ENCODE measurements around the gene CACNA1S.

Gene CACNA1S

GRCh38 chr1:201139306-201139705 lies 27.1 kb upstream of the CACNA1S start:
- no peak overlapping the region for H3K4me3 ChIP-seq (ENCODE audit: low read depth in 1 of 2, low read length in 2 of 2)
- no peaks in the 10 kb centered on the region for H3K27me3 ChIP-seq (ENCODE audit: control insufficient read depth in 1 of 2, insufficient read depth in 2 of 2, low read length in 2 of 2)
- no peaks in the 10 kb centered on the region for H3K9me3 ChIP-seq (ENCODE audit: low read length)
- no peak overlapping the region for H3K9ac ChIP-seq (ENCODE audit: low read length)
- H3K36me3 ChIP-seq (ENCODE audit: insufficient read depth, low read length) = peaks cover 69% of the 10 kb centered on the region
- H3K4me1 ChIP-seq (ENCODE audit: insufficient read depth, low read length) = peaks cover 28% of the 10 kb centered on the region
- H3K27ac ChIP-seq (ENCODE audit: low read depth, low read length) = no peak overlapping the region

GRCh38 chr1:201138311-201138840 lies 26.1 kb upstream of the CACNA1S start:
- Histone ChIP-seq H3K9me3 (ENCODE audit: low read length) (no peaks in the 10 kb centered on the region), H3K9ac (ENCODE audit: low read length) (no peak overlapping the region), H3K36me3 (ENCODE audit: insufficient read depth, low read length) (peaks cover 64% of the 10 kb centered on the region), H3K27ac (ENCODE audit: low read depth, low read length) (peak overlapping the region; percentile 35), H3K4me1 (ENCODE audit: insufficient read depth, low read length) (peaks cover 28% of the 10 kb centered on the region), H3K27me3 (ENCODE audit: control insufficient read depth in 1 of 2, insufficient read depth in 2 of 2, low read length in 2 of 2) (no peaks in the 10 kb centered on the region), H3K4me3 (ENCODE audit: low read depth in 1 of 2, low read length in 2 of 2) (no peak overlapping the region)

- Histone ChIP-seq H3K27ac (ENCODE audit: low read depth, low read length) (peak overlapping the region; percentile 35), H3K4me3 (ENCODE audit: low read depth in 1 of 2, low read length in 2 of 2) (no peak overlapping the region), H3K9me3 (ENCODE audit: low read length) (no peaks in the 10 kb centered on the region), H3K4me1 (ENCODE audit: insufficient read depth, low read length) (peaks cover 28% of the 10 kb centered on the region), H3K36me3 (ENCODE audit: insufficient read depth, low read length) (peaks cover 58% of the 10 kb centered on the region), H3K27me3 (ENCODE audit: control insufficient read depth in 1 of 2, insufficient read depth in 2 of 2, low read length in 2 of 2) (no peaks in the 10 kb centered on the region), H3K9ac (ENCODE audit: low read length) (no peak overlapping the region)
Observed at GRCh38 chr1:201137579-201138310, 25.5 kb upstream of the CACNA1S start.

GRCh38 chr1:201137024-201137392 lies 24.8 kb upstream of the CACNA1S start:
- Histone ChIP-seq H3K9ac (ENCODE audit: low read length) (no peak overlapping the region), H3K27ac (ENCODE audit: low read depth, low read length) (no peak overlapping the region), H3K9me3 (ENCODE audit: low read length) (no peaks in the 10 kb centered on the region), H3K4me1 (ENCODE audit: insufficient read depth, low read length) (peaks cover 28% of the 10 kb centered on the region), H3K4me3 (ENCODE audit: low read depth in 1 of 2, low read length in 2 of 2) (no peak overlapping the region), H3K27me3 (ENCODE audit: control insufficient read depth in 1 of 2, insufficient read depth in 2 of 2, low read length in 2 of 2) (no peaks in the 10 kb centered on the region), H3K36me3 (ENCODE audit: insufficient read depth, low read length) (peaks cover 51% of the 10 kb centered on the region)

GRCh38 chr1:201136355-201137023 lies 24.3 kb upstream of the CACNA1S start:
- no peaks in the 10 kb centered on the region for H3K27me3 ChIP-seq (ENCODE audit: control insufficient read depth in 1 of 2, insufficient read depth in 2 of 2, low read length in 2 of 2)
- H3K4me1 ChIP-seq (ENCODE audit: insufficient read depth, low read length) = peaks cover 24% of the 10 kb centered on the region
- peaks cover 45% of the 10 kb centered on the region for H3K36me3 ChIP-seq (ENCODE audit: insufficient read depth, low read length)
- no peak overlapping the region for H3K4me3 ChIP-seq (ENCODE audit: low read depth in 1 of 2, low read length in 2 of 2)
- H3K9ac ChIP-seq (ENCODE audit: low read length) = no peak overlapping the region
- H3K27ac ChIP-seq (ENCODE audit: low read depth, low read length) = no peak overlapping the region
- H3K9me3 ChIP-seq (ENCODE audit: low read length) = no peaks in the 10 kb centered on the region

GRCh38 chr1:201134405-201134804 lies 22.2 kb upstream of the CACNA1S start:
- Histone ChIP-seq H3K9me3 (ENCODE audit: low read length) (no peaks in the 10 kb centered on the region), H3K9ac (ENCODE audit: low read length) (no peak overlapping the region), H3K27ac (ENCODE audit: low read depth, low read length) (no peak overlapping the region), H3K4me1 (ENCODE audit: insufficient read depth, low read length) (peaks cover 24% of the 10 kb centered on the region), H3K27me3 (ENCODE audit: control insufficient read depth in 1 of 2, insufficient read depth in 2 of 2, low read length in 2 of 2) (no peaks in the 10 kb centered on the region), H3K4me3 (ENCODE audit: low read depth in 1 of 2, low read length in 2 of 2) (no peak overlapping the region), H3K36me3 (ENCODE audit: insufficient read depth, low read length) (peaks cover 25% of the 10 kb centered on the region)

GRCh38 chr1:201131398-201131797 lies 19.2 kb upstream of the CACNA1S start:
- Histone ChIP-seq H3K9me3 (ENCODE audit: low read length) (no peaks in the 10 kb centered on the region), H3K4me3 (ENCODE audit: low read depth in 1 of 2, low read length in 2 of 2) (no peak overlapping the region), H3K27me3 (ENCODE audit: control insufficient read depth in 1 of 2, insufficient read depth in 2 of 2, low read length in 2 of 2) (no peaks in the 10 kb centered on the region), H3K36me3 (ENCODE audit: insufficient read depth, low read length) (peaks cover 21% of the 10 kb centered on the region), H3K27ac (ENCODE audit: low read depth, low read length) (no peak overlapping the region), H3K9ac (ENCODE audit: low read length) (no peak overlapping the region), H3K4me1 (ENCODE audit: insufficient read depth, low read length) (peaks cover under 1% of the 10 kb centered on the region)

- Histone ChIP-seq H3K27ac (ENCODE audit: low read depth, low read length) (no peak overlapping the region), H3K27me3 (ENCODE audit: control insufficient read depth in 1 of 2, insufficient read depth in 2 of 2, low read length in 2 of 2) (peaks cover 0 to under 1% of the 10 kb centered on the region in 2 donors), H3K9me3 (ENCODE audit: low read length) (no peaks in the 10 kb centered on the region), H3K4me3 (ENCODE audit: low read depth in 1 of 2, low read length in 2 of 2) (no peak overlapping the region), H3K4me1 (ENCODE audit: insufficient read depth, low read length) (peaks cover 4% of the 10 kb centered on the region), H3K36me3 (ENCODE audit: insufficient read depth, low read length) (peaks cover under 1% of the 10 kb centered on the region), H3K9ac (ENCODE audit: low read length) (no peak overlapping the region)
Observed at GRCh38 chr1:201128962-201129361, 16.7 kb upstream of the CACNA1S start.

- Histone ChIP-seq H3K36me3 (ENCODE audit: insufficient read depth, low read length) (no peaks in the 10 kb centered on the region), H3K4me1 (ENCODE audit: insufficient read depth, low read length) (peaks cover 4% of the 10 kb centered on the region), H3K9ac (ENCODE audit: low read length) (no peak overlapping the region), H3K9me3 (ENCODE audit: low read length) (no peaks in the 10 kb centered on the region), H3K27me3 (ENCODE audit: control insufficient read depth in 1 of 2, insufficient read depth in 2 of 2, low read length in 2 of 2) (peaks cover 0 to 6% of the 10 kb centered on the region in 2 donors), H3K27ac (ENCODE audit: low read depth, low read length) (no peak overlapping the region), H3K4me3 (ENCODE audit: low read depth in 1 of 2, low read length in 2 of 2) (no peak overlapping the region)
Observed at GRCh38 chr1:201128476-201128875, 16.2 kb upstream of the CACNA1S start.

GRCh38 chr1:201127755-201128455 lies 15.7 kb upstream of the CACNA1S start:
- H3K9me3 ChIP-seq (ENCODE audit: low read length) = no peaks in the 10 kb centered on the region
- H3K4me3 ChIP-seq (ENCODE audit: low read depth in 1 of 2, low read length in 2 of 2) = no peak overlapping the region
- H3K27ac ChIP-seq (ENCODE audit: low read depth, low read length) = no peak overlapping the region
- H3K36me3 ChIP-seq (ENCODE audit: insufficient read depth, low read length) = no peaks in the 10 kb centered on the region
- H3K9ac ChIP-seq (ENCODE audit: low read length) = no peak overlapping the region
- H3K27me3 ChIP-seq (ENCODE audit: control insufficient read depth in 1 of 2, insufficient read depth in 2 of 2, low read length in 2 of 2) = peaks cover under 1 to 8% of the 10 kb centered on the region in 2 donors
- peaks cover 4% of the 10 kb centered on the region for H3K4me1 ChIP-seq (ENCODE audit: insufficient read depth, low read length)
